ENCODE data around the gene PRKAG1.
A peak's percentile ranks its signal among the peaks of the same experiment; 100 is the strongest.

DNA sequence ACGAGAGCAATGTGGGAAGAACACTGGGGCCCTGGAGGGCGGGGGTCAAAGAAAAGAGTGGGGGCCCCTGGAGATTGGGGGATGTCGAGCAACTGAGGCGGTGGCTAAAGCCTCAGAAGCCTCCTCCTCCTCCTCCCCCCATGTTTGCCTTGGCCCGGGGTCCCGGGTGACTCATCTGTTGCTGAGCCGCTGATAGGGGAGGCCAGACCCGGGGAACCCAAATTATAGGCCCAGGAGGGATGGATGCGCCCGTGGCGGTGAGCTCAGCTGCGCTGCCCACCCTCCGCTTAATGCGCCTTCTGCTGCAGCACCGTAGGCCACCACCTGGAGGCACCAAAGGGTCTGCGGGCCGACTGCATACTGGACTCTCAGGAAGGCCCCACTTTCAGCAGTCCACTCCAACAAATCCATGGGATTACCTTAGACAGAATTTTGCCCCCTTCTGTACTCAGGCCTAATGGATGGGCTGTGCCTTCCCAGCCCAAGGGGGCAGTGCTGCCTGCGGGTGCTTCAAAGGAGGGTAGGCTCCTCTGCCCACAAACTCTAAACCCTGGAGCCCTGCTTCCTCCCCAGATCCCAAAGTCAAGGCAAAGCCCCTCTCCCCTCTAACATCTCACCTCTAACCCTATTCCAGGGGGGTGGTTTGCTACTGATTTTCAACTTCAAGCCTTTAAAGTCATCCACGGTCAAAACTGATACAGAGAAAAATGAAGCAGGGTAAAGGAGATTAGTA, 44.5 kb downstream of the PRKAG1 start:
- no peak for TF ChIP-seq POLR2AphosphoS5 (IDR thresholded peaks at IDR 0.05; ENCODE audit: insufficient read depth in 1 of 2, low read depth in 1 of 2)
- no peak for TF ChIP-seq POLR2A (IDR thresholded peaks at IDR 0.05)
- TF ChIP-seq, protein P1, sequence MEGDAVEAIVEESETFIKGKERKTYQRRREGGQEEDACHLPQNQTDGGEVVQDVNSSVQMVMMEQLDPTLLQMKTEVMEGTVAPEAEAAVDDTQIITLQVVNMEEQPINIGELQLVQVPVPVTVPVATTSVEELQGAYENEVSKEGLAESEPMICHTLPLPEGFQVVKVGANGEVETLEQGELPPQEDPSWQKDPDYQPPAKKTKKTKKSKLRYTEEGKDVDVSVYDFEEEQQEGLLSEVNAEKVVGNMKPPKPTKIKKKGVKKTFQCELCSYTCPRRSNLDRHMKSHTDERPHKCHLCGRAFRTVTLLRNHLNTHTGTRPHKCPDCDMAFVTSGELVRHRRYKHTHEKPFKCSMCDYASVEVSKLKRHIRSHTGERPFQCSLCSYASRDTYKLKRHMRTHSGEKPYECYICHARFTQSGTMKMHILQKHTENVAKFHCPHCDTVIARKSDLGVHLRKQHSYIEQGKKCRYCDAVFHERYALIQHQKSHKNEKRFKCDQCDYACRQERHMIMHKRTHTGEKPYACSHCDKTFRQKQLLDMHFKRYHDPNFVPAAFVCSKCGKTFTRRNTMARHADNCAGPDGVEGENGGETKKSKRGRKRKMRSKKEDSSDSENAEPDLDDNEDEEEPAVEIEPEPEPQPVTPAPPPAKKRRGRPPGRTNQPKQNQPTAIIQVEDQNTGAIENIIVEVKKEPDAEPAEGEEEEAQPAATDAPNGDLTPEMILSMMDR (IDR thresholded peaks at IDR 0.05): peak in 1 of 3 experiments; percentile 19

All from vagina (tissue), 2 donors.